OCI-LY7 (cell line): Measurements from ENCODE around the gene RANGRF. TPM values are rescaled to one million over a fixed set of nuclear protein-coding genes. Genes with fewer than 3 reads are reported as not detected.

Experiments used
- BruUV-seq: library from RNA; stranded (reverse); fragments of 400-500 nt; replicated peaks from 2 replicates; lab custom pipeline; 2021; lab: Mats Ljungman, UMichigan
- CTCF ChIA-PET: fragments of 300-600 bp; sonication (Branson Sonifier 250); formaldehyde crosslinking; loops from one replicate; lab custom pipeline; 2022; ENCODE audit warnings: antibody characterized with exemption; ENCODE audit not compliant: unreplicated experiment; lab: Charles Lee
- POLR2A ChIA-PET: fragments of 300-600 bp; sonication (Branson Sonifier 250); formaldehyde crosslinking; loops from one replicate; lab custom pipeline; 2022; ENCODE audit warnings: antibody characterized with exemption; lab: Charles Lee
- DNase-seq: peaks from one replicate; pipeline ENCODE4 v3.0.0-alpha.2; 2015; ENCODE audit warnings: low spot score
- H2AFZ ChIP-seq: fragments of 200-600 bp; sonication (generic), shearing (Covaris generic); 2 replicates; pipeline ENCODE4 v1.6.1; 2014; ENCODE audit warnings: mild to moderate bottlenecking, antibody characterized with exemption, low read length, moderate library complexity
- H3K27ac ChIP-seq: fragments of 200-600 bp; sonication (generic); 2 replicates; pipeline ENCODE4 v1.5.1; 2014; ENCODE audit warnings: mixed run types, low read depth, mild to moderate bottlenecking, moderate library complexity, low read length, inconsistent platforms; ENCODE audit not compliant: poor library complexity, severe bottlenecking
- H3K36me3 ChIP-seq: fragments of 200-600 bp; sonication (generic); 2 replicates; pipeline ENCODE4 v1.6.1; 2014; ENCODE audit warnings: mild to moderate bottlenecking, antibody characterized with exemption, low read length, moderate library complexity, mixed read lengths; ENCODE audit not compliant: insufficient read depth
- H3K4me1 ChIP-seq: fragments of 200-600 bp; sonication (generic); 2 replicates; pipeline ENCODE4 v1.5.1; 2014; ENCODE audit warnings: mild to moderate bottlenecking, low read length; ENCODE audit not compliant: insufficient read depth, poor library complexity, severe bottlenecking
- H3K4me2 ChIP-seq: fragments of 200-600 bp; sonication (generic); 2 replicates; pipeline ENCODE4 v1.6.1; 2014; ENCODE audit warnings: mild to moderate bottlenecking, low read length
- H3K4me3 ChIP-seq: fragments of 200-600 bp; sonication (generic); 2 replicates; pipeline ENCODE4 v1.5.1; 2014; ENCODE audit warnings: mild to moderate bottlenecking, low read depth, low read length; ENCODE audit not compliant: poor library complexity, severe bottlenecking
- H3K79me2 ChIP-seq: fragments of 200-600 bp; sonication (generic); 2 replicates; pipeline ENCODE4 v1.6.1; 2016; ENCODE audit warnings: low read depth, mild to moderate bottlenecking, low read length, moderate library complexity, mixed read lengths; ENCODE audit not compliant: insufficient read depth
- H3K9me2 ChIP-seq: fragments of 200-600 bp; sonication (generic); 2 replicates; pipeline ENCODE4 v1.6.1; 2016; ENCODE audit warnings: mild to moderate bottlenecking, low read length, mixed read lengths; ENCODE audit not compliant: insufficient read depth
- H3K9me3 ChIP-seq: fragments of 200-600 bp; sonication (generic); 2 replicates; pipeline ENCODE4 v1.6.1; 2014; ENCODE audit warnings: mild to moderate bottlenecking, mixed run types, low read length, mixed read lengths
- H4K20me1 ChIP-seq: fragments of 200-600 bp; sonication (generic); 2 replicates; pipeline ENCODE4 v1.6.1; 2014; ENCODE audit warnings: mild to moderate bottlenecking, antibody characterized with exemption, low read length, moderate library complexity, mixed read lengths; ENCODE audit not compliant: insufficient read depth
- CTCF ChIP-seq: fragments of 200-600 bp; sonication (generic); conservative IDR thresholded peaks from 2 replicates; pipeline ENCODE4 v1.5.1; 2014; ENCODE audit warnings: mild to moderate bottlenecking, antibody characterized with exemption, low read length, moderate library complexity, mixed read lengths
- EZH2phosphoT487 ChIP-seq: fragments of 200-600 bp; sonication (generic); IDR thresholded peaks from 2 replicates; pipeline ENCODE4 v1.6.1; 2018; ENCODE audit warnings: low read depth, borderline replicate concordance, mild to moderate bottlenecking, mixed run types, antibody characterized with exemption, low read length, moderate library complexity, mixed read lengths
- intact Hi-C: fragments of 100-400 bp; cut with micrococcal nuclease; formaldehyde crosslinking; loops from one replicate; pipeline ENCODE4 v1.10.0; 2022; ENCODE audit not compliant: unreplicated experiment
- total RNA-seq, 2 experiments: library from RNA; depleted of rRNA in 1 of 2; stranded (reverse); fragments of >200 nt in 1 of 2; shearing (Covaris generic) in 1 of 2; gene quantifications; 2 replicates each; pipeline ENCODE4 v1.2.3, GENCODE V29; 2014 to 2022

Gene RANGRF
- total RNA-seq, 2 experiments from 2014 or later = 32.2 to 43.3 TPM

GRCh38 chr17:8284126-8284525 is 4.3 kb upstream of the RANGRF start:
- no peaks in the 10 kb centered on the region for H3K9me3 ChIP-seq
- H3K27ac ChIP-seq = no peak overlapping the region
- no peak for DNase-seq
- no peaks in the 10 kb centered on the region for H3K36me3 ChIP-seq
- no peaks in the 10 kb centered on the region for H3K79me2 ChIP-seq
- BruUV-seq = no TSS peak
- TF ChIP-seq CTCF = no peak
- no peak for TF ChIP-seq EZH2phosphoT487
- no peak overlapping the region for H3K4me3 ChIP-seq
- no peak overlapping the region for H3K4me2 ChIP-seq
- H2AFZ ChIP-seq = no peak overlapping the region
- peaks cover 20% of the 10 kb centered on the region for H3K4me1 ChIP-seq
- POLR2A ChIA-PET = interaction anchor here (0.6 kb wide), 1 partner anchor 37 kb away, joined by 4 read pairs; no protein-coding TSS in a partner anchor
- no peaks in the 10 kb centered on the region for H4K20me1 ChIP-seq
- no peaks in the 10 kb centered on the region for H3K9me2 ChIP-seq
- CTCF ChIA-PET = no interaction called here
- intact Hi-C loops = no loop called here

- H3K9me3 ChIP-seq = no peaks in the 10 kb centered on the region
- no peaks in the 10 kb centered on the region for H3K9me2 ChIP-seq
- peaks cover 3% of the 10 kb centered on the region; the same call in 1 of the 2 replicates for H3K36me3 ChIP-seq
- H3K4me1 ChIP-seq = peaks cover 27% of the 10 kb centered on the region
- no TSS peak for BruUV-seq
- TF ChIP-seq EZH2phosphoT487 (no peak), CTCF (no peak)
- 0 out of 2 replicates have a peak overlapping the region, but pooled peaks have one; percentile 36 for H3K4me2 ChIP-seq
- intact Hi-C loops = loop anchor here (5.0 kb wide), 1 partner anchor 163 kb away; the partner anchor contains the start of gene HES7
- H3K79me2 ChIP-seq = no peaks in the 10 kb centered on the region
- no peak overlapping the region for H3K4me3 ChIP-seq
- no peak overlapping the region for H3K27ac ChIP-seq
- CTCF ChIA-PET = interaction anchor here (0.5 kb wide), 1 partner anchor 37 kb away, joined by 3 read pairs; no protein-coding TSS in a partner anchor
- H2AFZ ChIP-seq = no peak overlapping the region
- DNase-seq = peak; percentile 25
- POLR2A ChIA-PET = no interaction called here
- no peaks in the 10 kb centered on the region for H4K20me1 ChIP-seq
Observed at GRCh38 chr17:8285270-8286181, 2.9 kb upstream of the RANGRF start.
